ENCODE data around the gene TUBB. TPM values are rescaled to one million over a fixed set of nuclear protein-coding genes. Genes with fewer than 3 reads are reported as not detected.

The TUBB gene
- total RNA-seq, 1 experiment from 2014 or later, result 886 TPM

DNA sequence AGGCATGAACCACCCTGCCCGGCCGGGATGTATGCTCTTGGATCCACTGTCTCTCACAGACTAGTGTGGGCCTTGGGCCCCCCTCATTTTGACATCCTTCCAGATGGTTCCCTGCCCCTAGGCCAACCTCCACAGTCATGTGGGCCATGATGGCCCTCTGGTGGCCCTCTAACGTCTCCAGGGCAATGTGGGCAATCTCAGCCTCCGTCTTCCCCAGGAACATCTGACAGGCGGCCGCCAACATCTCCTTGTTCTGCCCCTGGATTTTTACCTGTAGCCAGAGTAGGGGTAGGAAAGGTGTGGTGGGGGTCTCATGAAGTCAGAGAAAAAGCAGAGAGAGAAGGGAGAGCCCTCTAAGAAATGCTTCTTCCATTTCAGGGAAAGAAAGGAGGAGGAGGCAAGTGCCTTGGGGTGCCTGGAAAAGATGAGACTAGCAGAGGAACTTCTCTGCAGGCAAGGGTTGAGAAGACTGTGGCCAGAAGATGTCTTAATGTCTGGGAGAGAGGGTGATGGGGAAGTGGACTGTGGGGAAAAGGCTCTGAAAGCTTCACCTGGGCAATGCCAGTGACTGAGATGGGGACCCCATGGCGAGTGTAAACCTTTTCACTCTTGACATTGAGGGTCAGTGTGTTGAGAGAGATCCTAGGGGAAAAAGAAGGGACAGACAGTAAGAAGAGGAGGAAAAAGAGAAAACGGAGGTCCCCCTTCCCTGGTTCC, 21.1 kb downstream of the TUBB start:
- no peaks in the 10 kb centered on the region for H4K20me1 ChIP-seq (ENCODE audit: insufficient read depth)
- H3K27me3 ChIP-seq (ENCODE audit: insufficient read depth, low read length), result no peaks in the 10 kb centered on the region
- no peak for DNase-seq (ENCODE audit: low read depth, low spot score)
- no peaks in the 10 kb centered on the region for H3K9me3 ChIP-seq (ENCODE audit: control insufficient read depth in 1 of 2, insufficient read depth in 1 of 2, low read depth in 1 of 2, low read length in 2 of 2)
- H3K79me2 ChIP-seq (ENCODE audit: insufficient read depth, low read length), result peaks cover 15% of the 10 kb centered on the region
- ChIA-PET CTCF (no interaction called here), RAD21 (ENCODE audit: low non-redundant PET in 1 of 2, low total read pairs in 2 of 2, uncharacterized antibody in 2 of 2, unreplicated experiment in 2 of 2) (no interaction called here), POLR2A (interaction anchor here (1.0 to 16.4 kb wide), 10 partner anchors 10 to 142 kb away, joined by 3 to 680 read pairs (median 13); no protein-coding TSS in a partner anchor)
- no peaks in the 10 kb centered on the region for H3K9me2 ChIP-seq (ENCODE audit: insufficient read depth)
- BruUV-seq (replicated peaks), result no TSS peak
- peak overlapping the region; percentile 79 to 85 for H3K4me3 ChIP-seq (replicated peaks in 1 of 2; ENCODE audit: low read depth in 1 of 2, low read length in 2 of 2)
- peaks cover 4 to 11% of the 10 kb centered on the region in 2 experiments; a peak in 1 of 4 replicates for H3K36me3 ChIP-seq (ENCODE audit: control insufficient read depth in 1 of 2, insufficient read depth in 2 of 2, low read length in 2 of 2)
- peak overlapping the region; percentile 93 for H3K27ac ChIP-seq (ENCODE audit: low read depth, low read length)
- no peak overlapping the region for H2AFZ ChIP-seq (ENCODE audit: low read depth, low read length, poor library complexity, severe bottlenecking)
- peak overlapping the region; percentile 91 for H3K4me2 ChIP-seq (ENCODE audit: low read length)
- intact Hi-C loops (cut with micrococcal nuclease), result loop anchor here (10.0 kb wide), 1 partner anchor 344 kb away; no protein-coding TSS in a partner anchor
- H3K4me1 ChIP-seq (ENCODE audit: control insufficient read depth in 1 of 2, insufficient read depth in 2 of 2, low read length in 2 of 2), result peaks cover 37 to 71% of the 10 kb centered on the region in 2 experiments
- peak overlapping the region; percentile 97 for H3K9ac ChIP-seq (ENCODE audit: low read length)
- ATAC-seq, result peak; percentile 0; the same call in 1 of the 2 replicates
- no peak for TF ChIP-seq ELF1 (IDR thresholded peaks at IDR 0.05; ENCODE audit: borderline replicate concordance, low read depth)
- TF ChIP-seq, protein P1, sequence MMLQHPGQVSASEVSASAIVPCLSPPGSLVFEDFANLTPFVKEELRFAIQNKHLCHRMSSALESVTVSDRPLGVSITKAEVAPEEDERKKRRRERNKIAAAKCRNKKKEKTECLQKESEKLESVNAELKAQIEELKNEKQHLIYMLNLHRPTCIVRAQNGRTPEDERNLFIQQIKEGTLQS (IDR thresholded peaks at IDR 0.05), result no peak
- TF ChIP-seq EZH2phosphoT487 (IDR thresholded peaks at IDR 0.05; ENCODE audit: borderline replicate concordance), result no peak
- no peak for TF ChIP-seq ZFX (IDR thresholded peaks at IDR 0.05)
- TF ChIP-seq EGR1 (IDR thresholded peaks at IDR 0.05; ENCODE audit: low read depth), result no peak
- TF ChIP-seq, protein P2, sequence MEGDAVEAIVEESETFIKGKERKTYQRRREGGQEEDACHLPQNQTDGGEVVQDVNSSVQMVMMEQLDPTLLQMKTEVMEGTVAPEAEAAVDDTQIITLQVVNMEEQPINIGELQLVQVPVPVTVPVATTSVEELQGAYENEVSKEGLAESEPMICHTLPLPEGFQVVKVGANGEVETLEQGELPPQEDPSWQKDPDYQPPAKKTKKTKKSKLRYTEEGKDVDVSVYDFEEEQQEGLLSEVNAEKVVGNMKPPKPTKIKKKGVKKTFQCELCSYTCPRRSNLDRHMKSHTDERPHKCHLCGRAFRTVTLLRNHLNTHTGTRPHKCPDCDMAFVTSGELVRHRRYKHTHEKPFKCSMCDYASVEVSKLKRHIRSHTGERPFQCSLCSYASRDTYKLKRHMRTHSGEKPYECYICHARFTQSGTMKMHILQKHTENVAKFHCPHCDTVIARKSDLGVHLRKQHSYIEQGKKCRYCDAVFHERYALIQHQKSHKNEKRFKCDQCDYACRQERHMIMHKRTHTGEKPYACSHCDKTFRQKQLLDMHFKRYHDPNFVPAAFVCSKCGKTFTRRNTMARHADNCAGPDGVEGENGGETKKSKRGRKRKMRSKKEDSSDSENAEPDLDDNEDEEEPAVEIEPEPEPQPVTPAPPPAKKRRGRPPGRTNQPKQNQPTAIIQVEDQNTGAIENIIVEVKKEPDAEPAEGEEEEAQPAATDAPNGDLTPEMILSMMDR (IDR thresholded peaks at IDR 0.05 in 2 of 3, conservative IDR thresholded peaks at IDR 0.05 in 1 of 3; ENCODE audit: borderline replicate concordance in 1 of 3, insufficient read depth in 1 of 3, low read depth in 2 of 3, low read length in 2 of 3), result no peak; a peak in 1 of 6 replicates
- TF ChIP-seq YY1 (IDR thresholded peaks at IDR 0.05; ENCODE audit: extremely low read depth, insufficient replicate concordance, low read depth, low read length), result no peak
- TF ChIP-seq ZNF274 (IDR thresholded peaks at IDR 0.05; ENCODE audit: low read depth, low read length), result no peak
- TF ChIP-seq SP1 (IDR thresholded peaks at IDR 0.05; ENCODE audit: low read depth), result no peak
- no peak for TF ChIP-seq POLR2A (IDR thresholded peaks at IDR 0.05; ENCODE audit: borderline replicate concordance, extremely low read depth, insufficient read depth, insufficient read length)
- TF ChIP-seq CBX3 (IDR thresholded peaks at IDR 0.05; ENCODE audit: low read depth), result no peak
- no peak for TF ChIP-seq POLR2AphosphoS5 (IDR thresholded peaks at IDR 0.05; ENCODE audit: low read depth, low read length)
- no peak for TF ChIP-seq SIN3A (IDR thresholded peaks at IDR 0.05; ENCODE audit: low read depth)
- no peak for TF ChIP-seq RAD21 (IDR thresholded peaks at IDR 0.05; ENCODE audit: low read depth)
- TF ChIP-seq, protein P3, sequence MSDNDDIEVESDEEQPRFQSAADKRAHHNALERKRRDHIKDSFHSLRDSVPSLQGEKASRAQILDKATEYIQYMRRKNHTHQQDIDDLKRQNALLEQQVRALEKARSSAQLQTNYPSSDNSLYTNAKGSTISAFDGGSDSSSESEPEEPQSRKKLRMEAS (IDR thresholded peaks at IDR 0.05), result no peak
- no peak for TF ChIP-seq TCF7L2 (IDR thresholded peaks at IDR 0.05; ENCODE audit: borderline replicate concordance, extremely low read depth, insufficient read depth, insufficient read length)
- TF ChIP-seq, protein P4, sequence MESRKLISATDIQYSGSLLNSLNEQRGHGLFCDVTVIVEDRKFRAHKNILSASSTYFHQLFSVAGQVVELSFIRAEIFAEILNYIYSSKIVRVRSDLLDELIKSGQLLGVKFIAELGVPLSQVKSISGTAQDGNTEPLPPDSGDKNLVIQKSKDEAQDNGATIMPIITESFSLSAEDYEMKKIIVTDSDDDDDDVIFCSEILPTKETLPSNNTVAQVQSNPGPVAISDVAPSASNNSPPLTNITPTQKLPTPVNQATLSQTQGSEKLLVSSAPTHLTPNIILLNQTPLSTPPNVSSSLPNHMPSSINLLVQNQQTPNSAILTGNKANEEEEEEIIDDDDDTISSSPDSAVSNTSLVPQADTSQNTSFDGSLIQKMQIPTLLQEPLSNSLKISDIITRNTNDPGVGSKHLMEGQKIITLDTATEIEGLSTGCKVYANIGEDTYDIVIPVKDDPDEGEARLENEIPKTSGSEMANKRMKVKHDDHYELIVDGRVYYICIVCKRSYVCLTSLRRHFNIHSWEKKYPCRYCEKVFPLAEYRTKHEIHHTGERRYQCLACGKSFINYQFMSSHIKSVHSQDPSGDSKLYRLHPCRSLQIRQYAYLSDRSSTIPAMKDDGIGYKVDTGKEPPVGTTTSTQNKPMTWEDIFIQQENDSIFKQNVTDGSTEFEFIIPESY (IDR thresholded peaks at IDR 0.05; ENCODE audit: extremely low read depth, insufficient replicate concordance, low read length), result no peak
- TF ChIP-seq EZH2 (IDR thresholded peaks at IDR 0.05), result no peak
- TF ChIP-seq, protein P5, sequence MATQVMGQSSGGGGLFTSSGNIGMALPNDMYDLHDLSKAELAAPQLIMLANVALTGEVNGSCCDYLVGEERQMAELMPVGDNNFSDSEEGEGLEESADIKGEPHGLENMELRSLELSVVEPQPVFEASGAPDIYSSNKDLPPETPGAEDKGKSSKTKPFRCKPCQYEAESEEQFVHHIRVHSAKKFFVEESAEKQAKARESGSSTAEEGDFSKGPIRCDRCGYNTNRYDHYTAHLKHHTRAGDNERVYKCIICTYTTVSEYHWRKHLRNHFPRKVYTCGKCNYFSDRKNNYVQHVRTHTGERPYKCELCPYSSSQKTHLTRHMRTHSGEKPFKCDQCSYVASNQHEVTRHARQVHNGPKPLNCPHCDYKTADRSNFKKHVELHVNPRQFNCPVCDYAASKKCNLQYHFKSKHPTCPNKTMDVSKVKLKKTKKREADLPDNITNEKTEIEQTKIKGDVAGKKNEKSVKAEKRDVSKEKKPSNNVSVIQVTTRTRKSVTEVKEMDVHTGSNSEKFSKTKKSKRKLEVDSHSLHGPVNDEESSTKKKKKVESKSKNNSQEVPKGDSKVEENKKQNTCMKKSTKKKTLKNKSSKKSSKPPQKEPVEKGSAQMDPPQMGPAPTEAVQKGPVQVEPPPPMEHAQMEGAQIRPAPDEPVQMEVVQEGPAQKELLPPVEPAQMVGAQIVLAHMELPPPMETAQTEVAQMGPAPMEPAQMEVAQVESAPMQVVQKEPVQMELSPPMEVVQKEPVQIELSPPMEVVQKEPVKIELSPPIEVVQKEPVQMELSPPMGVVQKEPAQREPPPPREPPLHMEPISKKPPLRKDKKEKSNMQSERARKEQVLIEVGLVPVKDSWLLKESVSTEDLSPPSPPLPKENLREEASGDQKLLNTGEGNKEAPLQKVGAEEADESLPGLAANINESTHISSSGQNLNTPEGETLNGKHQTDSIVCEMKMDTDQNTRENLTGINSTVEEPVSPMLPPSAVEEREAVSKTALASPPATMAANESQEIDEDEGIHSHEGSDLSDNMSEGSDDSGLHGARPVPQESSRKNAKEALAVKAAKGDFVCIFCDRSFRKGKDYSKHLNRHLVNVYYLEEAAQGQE (IDR thresholded peaks at IDR 0.05; ENCODE audit: low read depth), result no peak

Measured in HCT116 (cell line).